ENCODE data around the gene CCNY.
"Not testable (repeated sequence)": the region's sequence is repeated elsewhere in the genome, so short reads cannot be mapped to it uniquely, and the experiment has no call there.

Gene CCNY

DNA sequence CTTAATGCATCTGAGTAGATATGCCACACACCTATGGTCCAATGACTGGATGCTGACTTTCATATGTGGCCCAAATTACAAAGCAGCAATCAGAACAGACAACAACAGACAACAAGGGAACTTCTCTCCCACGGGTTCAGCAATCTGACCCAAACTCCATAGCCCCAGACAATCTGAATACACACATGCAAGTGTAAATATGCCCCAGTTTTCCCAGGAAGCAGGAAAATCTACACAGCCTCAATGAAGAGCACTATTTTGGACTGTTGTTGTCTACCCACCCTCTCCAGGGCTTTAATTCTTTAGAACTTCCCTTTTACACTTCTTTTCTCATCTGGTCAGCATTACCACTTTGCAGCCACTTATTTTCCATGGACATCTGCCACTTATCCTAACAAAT lies 2.0 kb upstream of the CCNY start:
- DNase-seq (ENCODE audit: low read depth): no peak

DNA sequence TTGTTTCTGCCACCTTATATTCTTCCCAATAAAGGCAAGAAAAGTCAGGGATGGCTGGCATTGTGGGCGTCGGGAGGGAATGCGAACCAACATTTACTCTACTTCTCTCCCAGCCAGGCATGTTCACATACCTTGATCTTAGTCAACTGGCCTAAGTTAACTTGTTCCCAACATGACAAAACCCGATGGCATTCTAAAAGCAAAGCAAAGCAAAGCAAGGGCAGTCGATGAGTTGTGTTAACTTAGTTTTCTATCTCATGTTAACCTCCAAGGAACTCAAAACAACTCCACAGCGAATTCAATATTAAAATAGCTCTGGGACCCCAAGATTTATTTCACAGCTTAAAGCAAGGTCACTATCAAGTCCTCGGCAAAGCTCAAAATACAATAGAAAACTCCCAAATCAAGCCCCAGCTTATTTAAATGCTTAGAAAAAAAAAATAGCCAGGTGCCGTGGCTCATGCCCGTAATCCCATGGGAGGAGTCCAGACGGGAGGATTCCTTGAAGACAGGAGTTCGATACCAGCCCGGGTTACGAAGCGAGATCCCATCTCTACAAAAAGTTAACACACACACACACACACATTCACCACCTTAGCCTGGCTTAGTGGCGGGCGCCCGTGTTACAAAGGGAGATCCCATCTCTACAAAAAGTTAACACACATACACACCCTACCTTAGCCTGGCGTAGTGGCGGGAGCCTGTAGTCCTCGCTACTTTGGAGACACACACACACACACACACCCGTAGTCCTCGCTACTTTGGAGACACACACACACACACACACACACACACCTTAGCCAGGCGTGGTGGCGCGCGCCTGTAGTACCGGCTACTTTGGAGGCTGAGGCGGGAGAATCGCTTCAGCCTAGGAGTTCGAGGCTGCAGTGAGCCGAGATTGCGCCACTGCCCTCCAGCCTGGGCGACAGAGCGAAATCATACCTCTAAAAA lies 901 bp upstream of the CCNY start:
- no peak for DNase-seq (ENCODE audit: low read depth)

DNA sequence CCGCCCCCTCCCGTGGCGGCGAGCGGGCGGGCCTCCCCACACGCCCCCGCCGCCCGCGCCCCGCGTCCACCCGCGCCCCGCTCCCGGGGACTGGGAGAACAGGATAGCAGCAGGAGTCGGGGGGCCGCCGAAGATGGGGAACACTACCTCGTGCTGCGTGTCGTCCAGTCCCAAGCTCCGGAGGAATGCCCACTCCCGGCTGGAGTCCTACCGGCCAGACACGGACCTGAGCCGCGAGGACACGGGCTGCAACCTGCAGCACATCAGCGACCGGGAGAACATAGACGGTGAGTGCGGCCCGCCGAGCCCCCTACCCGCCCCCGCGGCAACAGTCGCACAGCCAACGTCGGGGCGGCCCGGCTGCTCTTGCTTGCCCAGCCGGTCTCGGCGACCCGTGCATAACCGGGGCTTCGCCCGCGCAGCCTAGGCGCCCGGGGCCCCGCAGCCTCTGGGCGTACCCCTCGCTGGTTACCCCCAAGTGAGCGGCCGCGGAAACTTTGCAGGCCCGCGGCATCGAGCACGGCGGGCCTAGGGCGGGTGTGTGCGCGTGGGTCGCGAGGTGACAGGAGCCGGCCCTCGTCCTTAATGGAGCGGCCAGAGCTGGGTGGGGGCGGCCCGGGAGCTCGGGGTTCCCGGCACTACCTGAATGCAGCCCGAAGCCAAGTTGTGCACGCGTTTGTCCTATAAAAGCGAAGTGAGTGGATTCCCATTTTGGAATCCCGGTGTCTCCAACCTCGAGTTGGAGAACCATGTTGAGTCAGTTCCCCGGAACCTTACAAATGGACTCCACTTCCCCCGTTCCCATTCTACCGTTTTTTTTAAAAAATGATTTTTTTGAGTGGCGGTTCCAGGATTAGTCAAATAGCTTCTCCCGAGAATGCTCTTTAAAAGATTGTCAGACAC lies 863 bp downstream of the CCNY start:
- DNase-seq (ENCODE audit: low read depth): no peak

DNA sequence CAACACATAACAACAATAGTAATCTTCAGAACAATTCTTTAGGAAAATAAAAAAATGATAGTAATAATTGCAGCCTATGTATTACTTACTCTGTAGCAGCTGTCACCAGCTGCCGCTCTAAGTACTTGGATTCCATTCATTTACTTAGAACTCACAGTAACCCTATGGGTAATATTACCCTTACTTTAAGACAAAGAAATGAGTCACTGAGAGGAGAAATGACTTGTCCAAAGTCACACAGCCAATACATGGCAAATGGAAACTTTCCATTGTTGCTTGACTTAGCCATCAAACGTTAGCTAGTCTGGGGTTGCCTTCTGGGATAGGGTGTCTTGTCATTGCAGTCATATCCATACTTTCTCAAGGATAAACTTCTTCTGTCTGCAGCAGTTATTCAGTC lies 3.6 kb downstream of the CCNY start:
- no peak for DNase-seq (ENCODE audit: low read depth)

DNA sequence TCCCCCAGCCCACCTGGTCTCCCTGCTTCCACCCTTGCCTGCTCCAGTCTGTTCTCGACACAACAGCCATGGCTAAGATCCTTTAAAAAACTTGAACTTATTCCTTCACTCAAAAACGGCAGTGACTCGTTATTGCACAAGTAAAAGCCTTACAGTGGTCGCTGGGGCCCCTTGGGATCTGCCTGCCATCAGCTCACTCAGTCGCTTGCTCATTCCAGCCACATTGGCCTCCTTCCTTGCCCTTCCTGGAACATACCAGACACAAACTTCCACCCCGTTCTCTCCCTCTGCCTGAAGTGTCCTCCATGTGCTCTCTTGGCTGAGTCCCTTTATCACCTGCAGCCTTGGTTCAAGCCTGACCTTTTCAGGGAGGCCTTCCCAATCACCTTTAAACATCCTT lies 4.7 kb downstream of the CCNY start:
- DNase-seq (ENCODE audit: low read depth): no peak

DNA sequence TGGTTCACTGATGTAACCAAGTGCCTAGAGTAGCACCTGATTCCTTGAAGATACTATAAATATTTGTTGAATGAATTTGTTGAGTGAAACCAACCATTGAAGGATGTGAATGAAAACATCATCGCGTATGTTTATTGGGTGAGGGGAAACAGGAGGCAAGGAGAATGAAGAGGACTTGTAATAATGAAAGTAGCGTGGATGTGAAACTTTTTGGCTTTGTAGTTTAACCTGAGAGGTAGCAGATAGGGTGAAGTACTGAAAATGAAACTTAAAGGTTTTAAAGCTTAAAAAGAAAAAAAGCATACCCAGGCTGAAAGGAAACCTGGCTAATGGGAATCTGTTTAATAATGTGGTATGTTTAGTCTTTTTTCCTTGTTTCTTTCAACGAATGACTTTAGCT lies 5.2 kb downstream of the CCNY start:
- no peak for DNase-seq (ENCODE audit: low read depth)

DNA sequence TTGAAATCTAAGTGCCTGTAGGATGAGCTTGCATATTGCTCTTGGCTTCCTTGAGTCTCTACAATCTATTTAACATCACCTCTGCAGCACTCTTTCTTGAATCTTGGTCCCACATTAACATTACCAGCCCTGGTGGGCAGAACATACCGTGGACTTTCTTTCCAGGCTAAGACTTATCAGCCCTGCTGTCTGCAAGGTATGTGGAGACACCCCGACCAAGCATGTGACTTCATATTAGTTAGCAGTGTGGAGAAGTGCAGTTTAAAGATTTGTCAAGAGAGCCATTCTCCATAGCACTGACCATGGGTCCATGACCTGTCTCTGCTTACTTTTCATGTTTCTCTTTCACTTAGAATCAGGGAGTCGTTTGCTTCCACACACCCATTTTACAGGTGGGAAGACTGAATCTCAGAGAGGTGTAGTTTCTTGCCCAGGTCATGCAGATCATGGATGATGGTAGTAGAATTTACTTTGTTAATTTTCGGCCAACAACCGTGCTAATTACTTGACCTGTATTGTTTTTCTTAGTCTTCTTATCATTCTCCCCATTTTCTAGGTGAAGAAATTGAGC lies 6.0 kb downstream of the CCNY start:
- DNase-seq (ENCODE audit: low read depth): no peak

DNA sequence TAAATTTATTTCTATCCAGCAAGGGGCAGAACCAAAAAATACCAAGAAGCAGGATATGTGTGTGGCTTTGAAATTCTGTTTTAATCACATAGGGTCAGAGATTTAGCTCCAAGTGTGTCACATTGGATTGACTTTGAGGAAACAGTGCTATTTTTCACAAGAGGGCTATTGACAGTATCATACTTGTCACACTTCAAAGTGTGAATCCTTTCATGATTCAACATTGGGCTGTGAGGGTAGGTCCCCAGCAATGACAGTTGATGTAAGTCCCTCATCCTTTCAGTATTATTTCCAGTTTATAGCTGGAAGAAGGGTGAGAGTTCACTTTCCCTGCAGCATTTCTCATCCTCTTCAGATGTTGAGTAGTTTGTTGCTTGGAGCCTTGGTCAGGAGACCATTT lies 7.4 kb downstream of the CCNY start:
- no peak for DNase-seq (ENCODE audit: low read depth)

DNA sequence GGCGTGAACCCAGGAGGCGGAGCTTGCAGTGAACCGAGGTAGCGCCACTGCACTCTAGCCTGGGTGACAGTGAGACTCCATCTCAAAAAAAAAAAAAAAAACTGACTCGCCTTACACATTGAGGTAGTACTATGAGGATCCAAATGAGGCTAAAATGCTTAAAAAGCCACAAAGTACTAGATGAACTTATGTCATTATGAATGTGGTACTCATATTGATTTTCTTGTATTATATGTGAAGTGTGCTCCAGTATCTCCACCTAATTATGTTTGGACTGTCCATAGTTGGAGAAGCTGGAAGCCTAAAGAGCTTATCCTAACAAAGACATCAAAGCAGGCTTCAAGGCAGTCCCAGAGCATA lies 9.1 kb downstream of the CCNY start:
- no peak for DNase-seq (ENCODE audit: low read depth)

DNA sequence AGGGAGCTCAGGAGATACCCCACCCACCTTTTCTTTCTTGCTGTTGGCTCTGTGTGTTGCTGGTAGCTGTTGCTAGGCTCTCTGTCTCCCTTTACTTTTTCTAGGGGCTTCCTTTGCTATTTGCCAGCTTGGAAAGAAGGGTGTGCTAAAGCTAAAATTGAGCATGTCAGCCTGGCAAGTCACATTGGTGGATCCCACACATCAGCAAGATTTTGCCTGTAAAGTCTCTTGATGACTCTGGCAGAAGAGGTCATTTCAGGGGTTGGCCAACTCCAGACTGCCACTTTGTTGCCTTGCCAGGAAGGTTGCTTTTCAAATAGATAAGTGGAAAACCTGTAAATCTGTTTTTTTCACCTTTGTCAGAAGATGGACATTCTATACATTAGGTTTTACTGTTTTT lies 9.9 kb downstream of the CCNY start:
- DNase-seq (ENCODE audit: low read depth): no peak

DNA sequence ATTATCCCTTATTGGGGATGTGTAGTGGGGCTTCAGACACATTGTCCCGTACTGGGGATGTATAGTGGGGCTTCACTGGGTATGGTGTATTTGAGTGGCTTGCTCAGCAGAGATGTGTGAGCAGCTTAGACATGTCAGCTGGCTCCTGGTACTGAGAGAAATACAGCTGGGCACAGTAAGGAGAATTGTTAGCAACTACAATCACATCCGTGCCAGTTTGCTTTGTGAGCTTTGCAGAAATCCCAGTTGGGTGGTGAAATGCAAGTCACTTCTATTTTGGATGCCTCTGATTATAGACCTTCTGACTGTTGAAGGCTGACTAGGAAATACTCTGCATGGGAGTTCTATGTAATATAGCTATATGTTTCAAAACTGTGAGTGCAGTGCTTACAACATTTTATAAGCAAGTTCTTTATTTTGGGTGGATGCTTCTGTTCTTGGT lies 10.8 kb downstream of the CCNY start:
- no peak for DNase-seq (ENCODE audit: low read depth)

DNA sequence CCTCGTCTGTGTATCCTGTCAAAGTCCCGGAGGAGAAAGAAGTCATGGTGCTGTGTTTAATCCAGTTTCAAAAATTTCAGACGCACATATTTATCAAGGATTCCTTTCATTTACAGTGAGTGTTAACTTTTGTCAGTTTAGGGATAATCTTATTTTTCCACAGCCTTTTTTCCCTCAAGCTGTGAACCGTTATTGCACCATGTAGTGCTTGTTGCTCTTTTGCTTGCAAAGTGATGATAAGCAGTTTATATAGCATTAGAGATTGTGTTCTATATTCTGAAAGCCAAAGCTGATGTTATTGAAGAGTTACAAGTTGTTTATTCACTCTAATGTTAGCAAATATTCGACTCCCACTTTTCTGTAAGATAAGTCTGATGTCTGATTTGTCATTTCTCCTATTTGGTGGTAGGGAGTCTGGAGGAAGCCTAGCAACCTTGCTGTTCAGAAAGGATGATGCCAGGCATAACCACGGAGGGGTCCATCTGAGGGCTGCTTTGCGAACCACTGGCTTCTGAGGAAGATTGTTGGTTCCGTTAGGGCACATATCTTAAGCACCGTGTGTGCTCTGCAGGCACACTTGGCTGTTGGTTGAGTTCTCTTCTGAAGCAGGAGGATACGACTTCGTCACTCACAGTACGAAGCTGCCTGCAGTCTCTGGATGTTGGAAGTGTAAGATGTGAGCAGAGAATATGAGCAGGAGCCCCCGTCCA lies 11.7 kb downstream of the CCNY start:
- no peak for DNase-seq (ENCODE audit: low read depth)

DNA sequence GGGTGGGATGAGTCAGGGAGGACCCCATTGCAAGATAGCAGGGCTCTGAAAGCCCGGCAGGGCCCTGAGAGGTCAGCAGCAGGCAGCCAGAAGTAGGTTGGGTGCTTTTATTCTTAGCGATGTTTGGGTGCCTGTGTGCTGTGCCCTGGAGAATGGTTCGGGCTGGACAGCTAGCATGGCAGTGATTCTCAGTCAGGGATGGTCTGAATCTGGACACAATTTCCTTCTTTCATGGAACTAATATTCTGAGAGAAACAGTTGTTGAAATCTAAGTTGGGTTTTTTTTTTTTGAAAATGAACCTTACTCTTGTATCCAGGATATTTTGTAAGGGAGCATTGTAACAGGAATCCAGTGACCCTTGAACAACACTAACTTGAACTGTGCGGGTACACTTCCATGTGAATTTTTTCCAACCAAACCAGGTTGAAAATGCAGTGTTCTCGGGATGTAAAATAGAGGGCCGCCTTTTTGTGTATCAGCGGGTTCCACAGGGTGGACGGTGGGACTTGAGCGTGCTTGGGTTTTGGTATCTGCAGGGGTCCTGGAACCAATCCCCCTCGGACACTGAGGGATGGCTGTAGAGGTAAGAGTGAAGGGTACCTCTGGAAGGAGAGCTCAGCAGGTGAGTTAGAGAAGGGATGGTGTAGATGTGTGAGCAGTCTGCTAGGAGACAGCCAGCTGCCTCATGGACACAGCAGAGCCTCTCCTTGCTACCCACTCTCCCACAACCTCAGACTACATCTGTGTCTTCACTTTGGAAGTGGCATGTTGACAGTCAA lies 12.5 kb downstream of the CCNY start:
- no peak for DNase-seq (ENCODE audit: low read depth)

DNA sequence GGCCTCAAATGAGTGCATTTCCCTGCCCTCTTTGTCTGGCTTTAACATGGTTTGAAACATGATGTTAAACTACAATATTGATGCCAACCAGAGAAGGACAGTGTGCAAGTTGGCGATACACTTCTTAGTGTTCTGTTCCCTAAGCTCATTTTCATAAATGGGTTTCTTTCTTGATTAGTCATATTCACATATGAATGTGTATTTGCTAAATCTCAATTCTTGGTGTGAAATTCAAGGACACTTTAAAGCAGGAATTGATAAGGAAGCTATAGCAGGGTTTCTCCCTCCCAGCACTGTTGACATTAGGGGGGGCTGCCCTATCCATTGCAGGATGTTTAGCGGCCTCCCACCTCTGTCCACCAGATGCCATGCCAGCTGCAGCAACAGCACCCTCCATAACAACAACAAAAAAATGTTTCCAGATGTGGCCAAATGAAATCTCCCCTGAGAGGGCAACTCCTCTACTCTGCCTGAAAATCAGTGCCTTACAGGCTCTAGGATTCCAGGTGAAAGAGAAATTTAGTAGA lies 13.1 kb downstream of the CCNY start:
- no peak for DNase-seq (ENCODE audit: low read depth)

DNA sequence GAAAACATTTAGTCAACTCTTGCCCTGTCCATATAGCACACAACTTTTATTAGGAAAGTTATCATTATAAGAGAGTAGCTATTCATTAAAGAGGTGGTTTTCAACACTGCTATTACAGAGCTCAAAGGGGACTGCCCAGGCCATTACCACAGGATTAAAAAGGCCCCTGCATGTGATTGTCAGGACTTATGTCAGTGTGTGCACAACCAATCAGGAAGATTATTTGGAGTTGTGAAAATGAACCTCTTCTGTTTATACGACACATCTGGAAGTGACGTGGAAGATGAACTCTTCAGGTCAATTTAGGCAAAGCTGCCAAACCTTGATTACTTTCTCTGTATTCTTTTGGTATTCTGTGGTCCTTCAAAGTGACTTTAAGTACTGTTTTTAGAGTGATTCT lies 14.7 kb downstream of the CCNY start:
- no peak for DNase-seq (ENCODE audit: low read depth)

DNA sequence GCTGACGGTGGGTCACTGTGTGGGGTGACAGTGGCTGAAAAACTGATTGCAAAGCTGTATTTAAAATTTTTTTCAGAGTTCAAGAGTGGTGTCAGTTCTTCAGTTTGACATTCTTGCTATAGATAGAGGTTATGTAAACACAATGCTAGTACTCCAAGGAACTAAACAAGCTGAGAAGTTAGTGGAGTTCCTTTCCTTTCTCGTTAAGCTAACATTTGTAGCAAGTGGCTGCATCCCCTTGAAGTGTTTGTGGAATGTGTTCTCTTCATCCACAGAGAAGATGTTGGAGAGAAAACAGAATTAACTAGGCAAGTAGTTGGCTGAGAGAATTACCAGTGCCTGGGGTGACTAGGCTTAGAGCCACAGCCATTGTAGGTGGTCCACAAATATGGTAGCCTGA lies 15.8 kb downstream of the CCNY start:
- no peak for DNase-seq (ENCODE audit: low read depth)

DNA sequence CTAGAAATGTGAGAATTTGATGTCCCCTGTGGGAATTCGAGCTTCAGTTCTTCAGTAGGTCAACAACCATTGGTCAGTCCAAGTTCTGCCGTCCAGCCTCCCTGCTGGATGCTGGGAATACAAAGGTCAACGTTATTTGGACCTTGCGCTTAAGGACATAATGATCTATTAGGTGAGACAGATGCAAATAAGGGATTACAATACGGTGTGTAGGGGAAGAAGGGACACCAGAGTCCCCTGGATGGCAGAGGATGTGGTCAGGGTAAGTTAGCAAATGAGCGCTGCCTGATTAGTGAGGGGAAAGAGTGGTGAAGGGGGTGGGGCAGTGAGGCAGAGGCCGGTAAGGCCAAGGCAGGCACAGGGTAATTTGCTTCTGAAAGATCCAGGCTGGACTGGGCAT lies 16.2 kb downstream of the CCNY start:
- DNase-seq (ENCODE audit: low read depth): no peak

DNA sequence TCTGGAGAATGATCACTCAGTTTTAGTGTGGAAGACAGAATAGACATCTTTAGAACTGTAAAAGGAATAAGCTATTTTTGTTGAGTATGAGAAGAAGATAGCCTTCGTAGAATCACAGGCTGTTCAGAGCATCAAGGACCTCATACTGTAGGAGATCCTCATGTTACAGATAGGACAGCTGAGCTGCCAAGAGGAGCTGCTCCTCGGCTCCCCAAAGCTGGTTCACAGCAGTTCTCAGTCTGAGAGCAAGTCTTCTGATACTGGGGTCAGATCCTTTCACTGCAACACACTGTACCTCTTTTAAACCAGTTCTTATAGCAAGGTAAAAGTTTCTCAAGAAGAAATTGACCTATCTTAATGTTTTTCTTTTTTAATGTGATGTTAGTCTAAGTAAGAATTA lies 17.1 kb downstream of the CCNY start:
- no peak for DNase-seq (ENCODE audit: low read depth)

DNA sequence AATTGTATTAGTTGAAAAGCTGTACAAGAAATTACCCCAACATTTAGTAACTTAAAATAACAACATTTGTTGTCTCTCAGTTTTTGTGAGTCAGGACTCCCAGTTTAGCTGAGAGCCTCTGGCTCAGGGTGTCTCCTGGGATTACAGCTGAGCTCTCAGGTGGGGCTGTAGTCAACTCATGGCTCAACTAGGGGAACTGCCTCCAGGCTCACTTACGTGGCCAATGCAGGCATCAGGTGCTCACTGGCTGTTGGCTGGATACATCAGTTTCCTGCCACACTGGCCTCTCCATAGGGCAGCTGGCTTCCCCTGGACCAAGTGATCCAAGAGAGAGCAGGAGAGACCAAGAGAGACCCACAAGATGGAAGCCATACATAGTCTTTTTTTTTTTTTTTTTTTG lies 17.5 kb downstream of the CCNY start:
- DNase-seq (ENCODE audit: low read depth): no peak

DNA sequence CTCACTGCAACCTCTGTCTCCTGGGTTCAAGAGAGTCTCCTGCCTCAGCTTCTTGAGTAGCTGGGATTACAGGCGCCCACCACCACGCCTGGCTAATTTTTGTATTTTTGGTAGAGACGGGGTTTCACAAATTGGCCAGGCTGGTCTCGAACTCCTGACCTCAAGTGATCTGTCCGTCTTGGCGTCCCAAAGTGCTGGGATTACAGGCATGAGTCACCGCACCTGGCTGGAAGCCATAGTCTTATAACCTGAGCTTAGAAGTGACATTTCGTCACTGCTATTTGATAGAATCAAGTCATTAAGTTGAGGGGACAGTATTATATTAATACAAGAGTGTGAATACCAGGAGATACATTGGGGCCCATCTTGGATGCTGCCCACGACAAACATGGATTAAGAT lies 17.9 kb downstream of the CCNY start:
- not testable (repeated sequence) for DNase-seq (ENCODE audit: low read depth)

Data from HS-27A (cell line).